Fibroblast of the aortic adventitia (primary cell): ENCODE measurements around the gene F11R. TPM values are rescaled to one million over a fixed set of nuclear protein-coding genes. Genes with fewer than 3 reads are reported as not detected.
"Not testable (repeated sequence)": the region's sequence is repeated elsewhere in the genome, so short reads cannot be mapped to it uniquely, and the experiment has no call there.

ENCODE experiments used
- DNase-seq: peaks from one replicate; pipeline ENCODE4 v3.0.0-alpha.2; 2010; ENCODE audit warnings: low read depth
- H3K4me3 ChIP-seq: 2 replicates; pipeline ENCODE4 v1.5.1; 2011; ENCODE audit warnings: low read depth, mild to moderate bottlenecking, control low read depth, low read length, moderate library complexity
- CTCF ChIP-seq: IDR thresholded peaks from 2 replicates; pipeline ENCODE4 v1.5.1; 2011; ENCODE audit warnings: mild to moderate bottlenecking, low read length, control low read depth, inconsistent platforms; ENCODE audit not compliant: insufficient read depth
- total RNA-seq: library from RNA; depleted of rRNA; stranded (reverse); fragments of >200 nt; gene quantifications from 2 replicates; pipeline ENCODE4 v1.2.3, GENCODE V29; 2012; ENCODE audit warnings: low replicate concordance

The F11R gene
- total RNA-seq, 1 donor, result 0.36 TPM

- no peak for DNase-seq
- no peak for TF ChIP-seq CTCF
- H3K4me3 ChIP-seq, result no peak overlapping the region
These were observed 10.9 kb upstream of the F11R start for GRCh38 chr1:161031874-161032273.

- DNase-seq, H3K4me3 ChIP-seq: not testable (repeated sequence)
These were observed 8.5 kb upstream of the F11R start for GRCh38 chr1:161029466-161029865.

- H3K4me3 ChIP-seq, DNase-seq: not testable (repeated sequence)
These were observed 6.0 kb upstream of the F11R start for GRCh38 chr1:161026954-161027353.

GRCh38 chr1:161022432-161022831, 1.5 kb upstream of the F11R start:
- not testable (repeated sequence) for DNase-seq, H3K4me3 ChIP-seq

GRCh38 chr1:161021970-161022353, 1.0 kb upstream of the F11R start:
- TF ChIP-seq CTCF, result no peak
- H3K4me3 ChIP-seq, result no peak overlapping the region
- no peak for DNase-seq

GRCh38 chr1:161021165-161021969, 415 bp upstream of the F11R start:
- peak overlapping the region; percentile 58 for H3K4me3 ChIP-seq
- no peak for DNase-seq
- TF ChIP-seq CTCF, result no peak

- no peak for TF ChIP-seq CTCF
- DNase-seq, result no peak
- peak overlapping the region; percentile 58 for H3K4me3 ChIP-seq
These were observed 1.0 kb downstream of the F11R start for GRCh38 chr1:161019751-161020495.

GRCh38 chr1:161019111-161019660, 1.8 kb downstream of the F11R start:
- not testable (repeated sequence) for DNase-seq, H3K4me3 ChIP-seq

GRCh38 chr1:161018631-161018930, 2.4 kb downstream of the F11R start:
- H3K4me3 ChIP-seq, result no peak overlapping the region
- DNase-seq, result no peak
- no peak for TF ChIP-seq CTCF
